Aorta (tissue), 5 donors: ENCODE results near the gene APH1A. TPM values are rescaled to one million over a fixed set of nuclear protein-coding genes. Genes with fewer than 3 reads are reported as not detected.

Experiments used
- ATAC-seq: fragments of 200-7000 bp; cut with Tn5 transposase; one replicate; pipeline ENCODE4 v1.9.1; 2022; ENCODE audit warnings: moderate library complexity; ENCODE audit not compliant: low FRiP score
- DNase-seq, 2 donors: peaks; one replicate each; pipeline ENCODE4 v3.0.0-alpha.2; 2020
- H3K27ac ChIP-seq, 2 donors: one replicate each; pipeline ENCODE4 v1.5.1; 2013; ENCODE audit warnings: low read length in 2 of 2, mild to moderate bottlenecking in 2 of 2, moderate library complexity in 2 of 2, control low read depth in 1 of 2, inconsistent platforms in 1 of 2, low read depth in 1 of 2
- H3K27me3 ChIP-seq, 2 donors: one replicate each; pipeline ENCODE4 v1.6.1; 2013; ENCODE audit warnings: control low read depth in 1 of 2, low read length in 1 of 2, mild to moderate bottlenecking in 1 of 2, moderate library complexity in 1 of 2; ENCODE audit not compliant: insufficient read depth in 2 of 2, control insufficient read depth in 1 of 2
- H3K36me3 ChIP-seq, 2 donors: one replicate each; pipeline ENCODE4 v1.6.1; 2013; ENCODE audit warnings: control low read depth in 1 of 2, low read length in 1 of 2, mild to moderate bottlenecking in 1 of 2; ENCODE audit not compliant: insufficient read depth in 2 of 2, control insufficient read depth in 1 of 2
- H3K4me1 ChIP-seq, 2 donors: one replicate each; pipeline ENCODE4 v1.6.1; 2013; ENCODE audit warnings: low read length in 2 of 2, control low read depth in 1 of 2, mild to moderate bottlenecking in 1 of 2, moderate library complexity in 1 of 2; ENCODE audit not compliant: insufficient read depth in 2 of 2, control insufficient read depth in 1 of 2
- H3K4me3 ChIP-seq, 2 donors: one replicate each; pipeline ENCODE4 v1.5.1; 2013; ENCODE audit warnings: low read length in 2 of 2, control low read depth in 1 of 2, mild to moderate bottlenecking in 1 of 2
- H3K9me3 ChIP-seq: one replicate; pipeline ENCODE4 v1.6.1; 2013; ENCODE audit warnings: mild to moderate bottlenecking, low read length; ENCODE audit not compliant: control insufficient read depth
- WGBS, 2 donors: extraction: QIAGEN DNeasy Blood & Tissue Kit; methylation state at CpG; one replicate each; pipeline ENCODE4 v1.1.7; 2013; 5-methylcytosine and 5-hydroxymethylcytosine counted together
- intact Hi-C, 2 donors: fragments of 100-400 bp; cut with DNase I; formaldehyde crosslinking; loops; one replicate each; pipeline versions ENCODE4 v1.14.2 to v1.15.0; 2022
- polyA plus RNA-seq, 2 donors: library from polyadenylated mRNA; stranded (reverse); fragments of 200-250 nt; gene quantifications; one replicate each; pipeline ENCODE4 v1.2.3, GENCODE V29; 2013
- total RNA-seq, 2 donors: library from RNA; stranded (reverse); fragmentation: NEBNext Ultra II Directional; extraction: Animal tissue kit (Norgen Biotek cat#: 25700); gene quantifications; one replicate each; pipeline ENCODE4 v1.2.1, GENCODE V29; 2021
- donor health status: healthy with polysubstance abuse.
- donor health status: Bipolar disorder and iron deficiency.
- donor health status: DM: no; HTN: no; CAD: no.
- donor health status: DM: no; HTN: no; CAD: no.
- donor health status: DM: yes; HTN: yes; CAD: no.

Gene APH1A
- total and polyA plus RNA-seq, 4 donors: 67.8 to 82.9 (median 72.8) TPM

- no peak overlapping the region for H3K4me3 ChIP-seq
- 85 to 86% methylated on average over 6 of the region's 6 CpGs for WGBS, 2 donors
- no peak for DNase-seq
- peaks cover 0 to 1% of the 10 kb centered on the region in 2 donors for H3K4me1 ChIP-seq
- ATAC-seq: no peak
- peaks cover 0 to 4% of the 10 kb centered on the region in 2 donors for H3K36me3 ChIP-seq
- H3K27ac ChIP-seq: no peak overlapping the region
- intact Hi-C loops: no loop called here
- H3K27me3 ChIP-seq: no peaks in the 10 kb centered on the region
- H3K9me3 ChIP-seq: no peaks in the 10 kb centered on the region
These were observed 7.4 kb downstream of the APH1A start for GRCh38 chr1:150261367-150261766.

- WGBS, 2 donors: 15 to 17% methylated on average over 11 of the region's 11 CpGs
- intact Hi-C loops: no loop called here
- DNase-seq (no peak), ATAC-seq (no peak)
- Histone ChIP-seq H3K27ac (no peak overlapping the region), H3K36me3 (peaks cover 0 to 2% of the 10 kb centered on the region in 2 donors), H3K4me1 (peaks cover 0 to 3% of the 10 kb centered on the region in 2 donors), H3K9me3 (no peaks in the 10 kb centered on the region), H3K4me3 (no peak overlapping the region), H3K27me3 (no peaks in the 10 kb centered on the region)
These were observed 8.8 kb downstream of the APH1A start for GRCh38 chr1:150259758-150260669.

- Histone ChIP-seq H3K27ac (no peak overlapping the region), H3K27me3 (no peaks in the 10 kb centered on the region), H3K4me1 (peaks cover 0 to 3% of the 10 kb centered on the region in 2 donors), H3K36me3 (no peaks in the 10 kb centered on the region), H3K9me3 (no peaks in the 10 kb centered on the region), H3K4me3 (no peak overlapping the region)
- ATAC-seq (no peak), DNase-seq (no peak)
- 43 to 48% methylated on average over 4 of the region's 4 CpGs for WGBS, 2 donors
- intact Hi-C loops: no loop called here
These were observed 9.6 kb downstream of the APH1A start for GRCh38 chr1:150259217-150259616.

- no peak within 1 kb of the TSS for H3K27ac ChIP-seq
These were observed 10.9 kb downstream of the APH1A start, which contains the start of gene CA14 for GRCh38 chr1:150257624-150258585. CA14 (plus strand) TSS chr1:150257774; CDS start chr1:150258129, 355 bp downstream.

GRCh38 chr1:150256554-150257341 lies 12.1 kb downstream of the APH1A start:
- no peak overlapping the region for H3K4me3 ChIP-seq
- no peaks in the 10 kb centered on the region for H3K36me3 ChIP-seq
- no peak for DNase-seq
- no peak overlapping the region for H3K27ac ChIP-seq
- H3K27me3 ChIP-seq: no peaks in the 10 kb centered on the region
- 37 to 43% methylated on average over 14 of the region's 14 CpGs for WGBS, 2 donors
- no peak for ATAC-seq
- no peaks in the 10 kb centered on the region for H3K9me3 ChIP-seq
- intact Hi-C loops: loop anchor here (2.0 kb wide), 1 partner anchor 24 kb away; no protein-coding TSS in a partner anchor
- peaks cover 0 to 3% of the 10 kb centered on the region in 2 donors for H3K4me1 ChIP-seq

More at GRCh38 chr1:150257624-150258585, 10.9 kb downstream of the APH1A start, which contains the start of gene CA14:
- ATAC-seq (no peak), DNase-seq (no peak)
- Histone ChIP-seq H3K4me1 (peaks cover 0 to 3% of the 10 kb centered on the region in 2 donors), H3K9me3 (no peaks in the 10 kb centered on the region), H3K27me3 (no peaks in the 10 kb centered on the region), H3K4me3 (no peak within 1 kb of the TSS), H3K36me3 (no peaks in the 10 kb centered on the region)
- intact Hi-C loops: loop anchor here (2.0 kb wide), 1 partner anchor 23 kb away; no protein-coding TSS in a partner anchor
- 65 to 66% methylated on average over 13 of the region's 13 CpGs for WGBS, 2 donors

GRCh38 chr1:150256198-150256553 lies 12.6 kb downstream of the APH1A start:
- DNase-seq (no peak), ATAC-seq (no peak)
- Histone ChIP-seq H3K27ac (peak overlapping the region in 1 of 2 donors; percentile 91), H3K36me3 (no peaks in the 10 kb centered on the region), H3K4me3 (no peak overlapping the region), H3K9me3 (no peaks in the 10 kb centered on the region), H3K27me3 (no peaks in the 10 kb centered on the region), H3K4me1 (peaks cover 0 to 3% of the 10 kb centered on the region in 2 donors)
- intact Hi-C loops: loop anchor here (2.0 kb wide), 1 partner anchor 25 kb away; no protein-coding TSS in a partner anchor
- WGBS, 2 donors: 3 to 6% methylated on average over 1 of the region's 1 CpG

GRCh38 chr1:150249936-150250335 lies 18.9 kb downstream of the APH1A start:
- Histone ChIP-seq H3K9me3 (no peaks in the 10 kb centered on the region), H3K4me3 (no peak overlapping the region), H3K27ac (no peak overlapping the region), H3K36me3 (no peaks in the 10 kb centered on the region), H3K27me3 (no peaks in the 10 kb centered on the region), H3K4me1 (no peaks in the 10 kb centered on the region)
- ATAC-seq: no peak
- DNase-seq: no peak
- WGBS, 2 donors: 86 to 92% methylated on average over 2 of the region's 2 CpGs
- intact Hi-C loops: no loop called here

- DNase-seq (peak in 1 of 2 donors; percentile 42), ATAC-seq (no peak)
- H3K9me3 ChIP-seq: no peaks in the 10 kb centered on the region
- intact Hi-C loops: no loop called here
- H3K27ac ChIP-seq: no peak overlapping the region
- H3K36me3 ChIP-seq: no peaks in the 10 kb centered on the region
- no peaks in the 10 kb centered on the region for H3K4me1 ChIP-seq
- 94 to 95% methylated on average over 3 of the region's 3 CpGs for WGBS, 2 donors
- H3K27me3 ChIP-seq: no peaks in the 10 kb centered on the region
- H3K4me3 ChIP-seq: no peak overlapping the region
These were observed 25.8 kb downstream of the APH1A start for GRCh38 chr1:150243003-150243402.
